GM23248 (cell line): ENCODE data around the gene LCA5L. TPM values are rescaled to one million over a fixed set of nuclear protein-coding genes. Genes with fewer than 3 reads are reported as not detected.

Experiments used
- DNase-seq: peaks from one replicate; pipeline ENCODE4 v3.0.0-alpha.2; 2015
- H2AFZ ChIP-seq: fragments of 200-600 bp; sonication (generic); 2 replicates; pipeline ENCODE4 v1.6.1; 2016; ENCODE audit warnings: antibody characterized with exemption
- H3F3A ChIP-seq: fragments of 200-600 bp; sonication (generic); 2 replicates; pipeline ENCODE4 v1.6.1; 2016; ENCODE audit warnings: mild to moderate bottlenecking, antibody characterized with exemption, mixed run types; ENCODE audit not compliant: insufficient read depth
- H3K27ac ChIP-seq: fragments of 200-600 bp; sonication (generic); 2 replicates; pipeline ENCODE4 v1.5.1; 2016; ENCODE audit warnings: mild to moderate bottlenecking
- H3K27me3 ChIP-seq: fragments of 200-600 bp; sonication (generic); replicated peaks from 2 replicates; pipeline ENCODE4 v1.6.1; 2016; ENCODE audit warnings: mild to moderate bottlenecking; ENCODE audit not compliant: insufficient read depth
- H3K36me3 ChIP-seq: fragments of 200-600 bp; sonication (generic); 2 replicates; pipeline ENCODE4 v1.6.1; 2016; ENCODE audit warnings: low read depth, mild to moderate bottlenecking
- H3K4me1 ChIP-seq: fragments of 200-600 bp; sonication (generic); 2 replicates; pipeline ENCODE4 v1.6.1; 2016; ENCODE audit warnings: mild to moderate bottlenecking; ENCODE audit not compliant: insufficient read depth
- H3K4me2 ChIP-seq: fragments of 200-600 bp; sonication (generic); one replicate; pipeline ENCODE4 v1.6.1; 2016; ENCODE audit warnings: mild to moderate bottlenecking; ENCODE audit not compliant: unreplicated experiment
- H3K4me3 ChIP-seq: fragments of 200-600 bp; sonication (generic); 2 replicates; pipeline ENCODE4 v1.5.1; 2016; ENCODE audit warnings: mild to moderate bottlenecking
- H3K79me2 ChIP-seq: fragments of 200-600 bp; sonication (generic); 2 replicates; pipeline ENCODE4 v1.6.1; 2016; ENCODE audit warnings: mild to moderate bottlenecking; ENCODE audit not compliant: insufficient read depth
- H3K9ac ChIP-seq: fragments of 200-600 bp; sonication (generic); 2 replicates; pipeline ENCODE4 v1.6.1; 2016; ENCODE audit warnings: mild to moderate bottlenecking
- H3K9me2 ChIP-seq: fragments of 200-600 bp; sonication (generic); 2 replicates; pipeline ENCODE4 v1.6.1; 2016; ENCODE audit warnings: mixed run types, mild to moderate bottlenecking, moderate library complexity; ENCODE audit not compliant: insufficient read depth
- H3K9me3 ChIP-seq: fragments of 200-600 bp; sonication (generic); one replicate; pipeline ENCODE4 v1.6.1; 2017; ENCODE audit warnings: low read depth
- H4K20me1 ChIP-seq: fragments of 200-600 bp; sonication (generic); 2 replicates; pipeline ENCODE4 v1.6.0; 2016; ENCODE audit not compliant: insufficient read depth
- EZH2 ChIP-seq: fragments of 200-600 bp; sonication (generic); IDR thresholded peaks from 2 replicates; pipeline ENCODE4 v1.6.1; 2018; ENCODE audit warnings: antibody characterized with exemption, mild to moderate bottlenecking; ENCODE audit not compliant: insufficient read depth, poor library complexity, severe bottlenecking
- EZH2phosphoT487 ChIP-seq: fragments of 200-600 bp; sonication (generic); IDR thresholded peaks from 2 replicates; pipeline ENCODE4 v1.6.1; 2018; ENCODE audit warnings: antibody characterized with exemption, moderate library complexity, mild to moderate bottlenecking, low read depth; ENCODE audit not compliant: insufficient read depth
- WGBS, 2 experiments: methylation state at CpG; one replicate each; pipeline ENCODE4 v1.1.6; 2015 to 2017; ENCODE audit warnings: low lambda C conversion rate in 2 of 2, low coverage in 1 of 2; ENCODE audit errors: missing lambda C conversion rate in 2 of 2; 5-methylcytosine and 5-hydroxymethylcytosine counted together
- in situ Hi-C: fragments of 300-500 bp; cut with MboI; formaldehyde crosslinking; loops from 2 replicates; pipeline ENCODE4 v1.15.0; 2020
- polyA plus RNA-seq: library from polyadenylated mRNA; unstranded; fragments of >200 nt; fragmentation: Nextera tagmentation; extraction: Ambion mirVana; gene quantifications from 2 replicates; pipeline ENCODE4 v1.2.1, GENCODE V29; 2016
- total RNA-seq: library from RNA; depleted of rRNA; stranded (reverse); fragments of >200 nt; shearing (Covaris generic); gene quantifications from 2 replicates; pipeline ENCODE4 v1.2.3, GENCODE V29; 2014

The LCA5L gene
- total and polyA plus RNA-seq, 2 experiments from 2014 or later = 1.1 to 3.0 TPM

GRCh38 chr21:39381009-39381408, 64.6 kb downstream of the LCA5L start:
- peak; percentile 38 for DNase-seq
- 12% methylated on average over 12 of the region's 12 CpGs for WGBS, 2 experiments
- TF ChIP-seq EZH2phosphoT487 = no peak
- no peak for TF ChIP-seq EZH2
- peak overlapping the region; percentile 98 for H3K4me3 ChIP-seq
- no peaks in the 10 kb centered on the region for H3K9me3 ChIP-seq
- peaks cover 51% of the 10 kb centered on the region for H3K79me2 ChIP-seq
- H2AFZ ChIP-seq = peak overlapping the region; percentile 93
- H3K4me1 ChIP-seq = peaks cover 12% of the 10 kb centered on the region
- peaks cover 9% of the 10 kb centered on the region; the same call in 1 of the 2 replicates for H3F3A ChIP-seq
- no peaks in the 10 kb centered on the region for H3K36me3 ChIP-seq
- in situ Hi-C loops = no loop called here
- H3K9me2 ChIP-seq = no peaks in the 10 kb centered on the region
- peak overlapping the region; percentile 98 for H3K9ac ChIP-seq
- no peaks in the 10 kb centered on the region for H4K20me1 ChIP-seq
- H3K4me2 ChIP-seq = peak overlapping the region; percentile 96
- no peaks in the 10 kb centered on the region for H3K27me3 ChIP-seq
- H3K27ac ChIP-seq = peak overlapping the region; percentile 98

DNA sequence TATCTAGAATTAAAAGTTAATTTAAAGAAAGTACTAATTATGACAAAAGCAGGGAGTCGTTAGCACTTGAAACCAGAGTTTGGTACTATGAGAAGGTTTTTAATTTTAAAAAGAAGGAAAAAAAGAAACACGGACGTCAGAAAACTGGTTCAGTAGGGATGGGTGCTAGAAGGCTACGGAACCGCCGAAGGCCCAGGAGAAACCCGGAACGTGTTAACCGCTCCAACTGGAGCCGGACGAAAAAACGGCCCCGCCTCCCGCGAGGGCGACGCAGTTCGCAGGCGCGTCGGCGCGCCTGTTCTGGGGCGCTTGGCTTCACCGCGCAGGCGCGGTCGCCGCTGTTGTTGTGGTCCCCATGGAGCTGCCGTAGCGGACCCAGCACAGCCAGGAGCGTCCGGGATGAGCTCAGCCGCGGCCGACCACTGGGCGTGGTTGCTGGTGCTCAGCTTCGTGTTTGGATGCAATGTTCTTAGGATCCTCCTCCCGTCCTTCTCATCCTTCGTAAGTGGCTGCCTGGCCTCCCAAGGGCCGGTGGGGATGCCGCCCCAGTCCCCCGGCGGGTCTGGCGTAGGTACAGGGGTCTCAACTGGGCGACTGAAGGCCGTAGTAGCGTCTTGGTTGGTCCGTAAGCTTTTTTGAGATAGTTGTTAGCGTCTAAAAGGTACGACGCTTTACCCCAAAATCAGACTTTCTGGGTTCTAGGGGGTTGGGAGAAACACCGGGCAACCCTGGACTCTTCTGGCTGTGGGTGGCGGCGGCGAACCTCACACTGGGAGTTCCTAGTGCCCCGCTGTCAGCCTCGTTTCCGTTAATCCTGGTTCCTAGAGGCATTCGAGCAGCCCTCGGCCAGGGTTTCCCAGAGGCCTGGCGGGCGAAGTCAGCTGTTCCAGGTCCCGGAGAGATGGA, 65.3 kb downstream of the LCA5L start:
- H3K4me3 ChIP-seq = peak overlapping the region; percentile 98
- peak overlapping the region; percentile 98 for H3K27ac ChIP-seq
- no peak for TF ChIP-seq EZH2
- no peak for TF ChIP-seq EZH2phosphoT487
- peak overlapping the region; percentile 98 for H3K9ac ChIP-seq
- peak; percentile 99 for DNase-seq
- H3K4me1 ChIP-seq = peaks cover 11% of the 10 kb centered on the region
- 1 to 2% methylated on average over 64 to 65 of the region's 65 CpGs for WGBS, 2 experiments
- no peaks in the 10 kb centered on the region for H4K20me1 ChIP-seq
- H3K27me3 ChIP-seq = no peaks in the 10 kb centered on the region
- no peaks in the 10 kb centered on the region for H3K9me2 ChIP-seq
- no peaks in the 10 kb centered on the region for H3K9me3 ChIP-seq
- H3K79me2 ChIP-seq = peaks cover 43% of the 10 kb centered on the region
- peak overlapping the region; percentile 93 for H2AFZ ChIP-seq
- H3F3A ChIP-seq = peaks cover 9% of the 10 kb centered on the region; the same call in 1 of the 2 replicates
- in situ Hi-C loops = no loop called here
- peak overlapping the region; percentile 96 for H3K4me2 ChIP-seq
- no peaks in the 10 kb centered on the region for H3K36me3 ChIP-seq

DNA sequence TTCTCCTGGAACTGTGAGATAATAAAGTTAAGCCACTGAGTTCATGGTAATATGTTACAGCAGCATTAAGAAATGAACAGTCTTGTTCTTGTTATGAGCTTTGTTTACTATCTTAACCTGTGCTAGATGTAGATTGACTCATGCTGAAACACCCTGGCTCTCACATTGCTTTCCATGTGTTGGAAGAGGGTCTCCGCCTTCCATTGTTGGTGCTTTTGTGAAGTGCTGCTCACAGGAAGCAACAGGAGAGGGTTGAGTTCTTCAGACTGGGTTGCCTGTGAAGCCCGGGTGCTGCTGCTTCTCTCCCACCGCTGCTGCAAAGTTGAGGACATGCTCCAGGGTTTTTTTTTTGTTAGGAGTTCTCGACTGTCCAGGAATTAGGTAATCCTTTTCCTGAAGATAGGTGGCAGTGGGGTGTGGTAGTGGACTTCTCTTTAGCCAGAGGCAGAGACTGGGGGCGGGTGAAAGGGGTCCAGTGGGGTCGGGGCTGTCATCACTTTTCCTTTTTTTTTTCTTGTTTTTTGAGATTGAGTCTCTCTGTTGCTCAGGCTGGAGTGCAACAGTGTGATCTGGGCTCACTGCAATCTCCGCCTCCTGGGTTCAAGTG, 68.0 kb downstream of the LCA5L start:
- H3K79me2 ChIP-seq = peaks cover 18% of the 10 kb centered on the region
- H2AFZ ChIP-seq = peak overlapping the region; percentile 53; the same call in 1 of the 2 replicates
- H3K36me3 ChIP-seq = no peaks in the 10 kb centered on the region
- no peaks in the 10 kb centered on the region for H4K20me1 ChIP-seq
- no peak overlapping the region for H3K9ac ChIP-seq
- in situ Hi-C loops = no loop called here
- TF ChIP-seq EZH2 (no peak), EZH2phosphoT487 (no peak)
- H3F3A ChIP-seq = peaks cover 9% of the 10 kb centered on the region; the same call in 1 of the 2 replicates
- peaks cover 11% of the 10 kb centered on the region for H3K4me1 ChIP-seq
- no peak overlapping the region for H3K4me2 ChIP-seq
- no peaks in the 10 kb centered on the region for H3K9me2 ChIP-seq
- H3K9me3 ChIP-seq = no peaks in the 10 kb centered on the region
- no peak overlapping the region for H3K27ac ChIP-seq
- H3K4me3 ChIP-seq = no peak overlapping the region
- 66 to 67% methylated on average over 7 of the region's 7 CpGs for WGBS, 2 experiments
- DNase-seq = peak; percentile 11
- no peaks in the 10 kb centered on the region for H3K27me3 ChIP-seq

DNA sequence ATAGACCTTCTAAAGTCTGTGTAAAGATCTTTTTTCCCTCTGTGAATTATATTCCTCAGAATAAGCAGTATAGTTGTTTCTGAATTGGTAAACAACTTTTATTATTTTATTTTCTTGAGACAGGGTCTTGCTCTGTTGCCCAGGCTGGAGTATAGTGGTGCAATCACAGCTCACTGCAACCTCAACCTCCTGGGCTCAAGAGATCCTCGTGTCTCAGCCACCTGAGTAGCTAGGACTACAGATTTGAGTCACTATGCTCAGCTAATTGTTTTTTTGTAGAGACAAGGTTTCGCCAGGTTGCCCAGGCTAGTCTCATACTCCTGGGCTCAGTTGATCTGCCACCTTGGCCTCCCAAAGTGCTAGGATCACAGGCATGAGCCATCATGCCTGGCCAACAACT, 70.1 kb downstream of the LCA5L start:
- H3K9me3 ChIP-seq = no peaks in the 10 kb centered on the region

More for the DNA sequence above, 70.1 kb downstream of the LCA5L start:
- in situ Hi-C loops = no loop called here
- H3K4me1 ChIP-seq = peaks cover 3% of the 10 kb centered on the region; the same call in 1 of the 2 replicates
- no peaks in the 10 kb centered on the region for H3K79me2 ChIP-seq
- TF ChIP-seq EZH2phosphoT487 (no peak), EZH2 (no peak)
- no peak overlapping the region for H2AFZ ChIP-seq
- H3F3A ChIP-seq = no peaks in the 10 kb centered on the region
- no peak overlapping the region for H3K4me3 ChIP-seq
- 63 to 65% methylated on average over 2 of the region's 2 CpGs for WGBS, 2 experiments
- H3K36me3 ChIP-seq = no peaks in the 10 kb centered on the region
- H3K27ac ChIP-seq = no peak overlapping the region
- H3K27me3 ChIP-seq = no peaks in the 10 kb centered on the region
- no peak overlapping the region for H3K4me2 ChIP-seq
- H4K20me1 ChIP-seq = no peaks in the 10 kb centered on the region
- no peaks in the 10 kb centered on the region for H3K9me2 ChIP-seq
- no peak for DNase-seq
- no peak overlapping the region for H3K9ac ChIP-seq
